Activated CD4-positive, alpha-beta memory T cell treated with anti-CD3 and anti-CD28 coated beads, Interleukin-2, amount 10 ng/mL, durations not matched to agents 7 days and 5 days (primary cell): ENCODE results near the gene ZNF688. TPM values are rescaled to one million over a fixed set of nuclear protein-coding genes. Genes with fewer than 3 reads are reported as not detected.

Experiments used
- CTCF ChIA-PET: fragments of 350-600 bp; sonication (Branson Sonifier 250); formaldehyde crosslinking; loops from one replicate; lab custom pipeline; 2021; ENCODE audit warnings: antibody characterized with exemption, inconsistent platforms; lab: Charles Lee
- POLR2A ChIA-PET: fragments of 350-600 bp; sonication (Branson Sonifier 250); formaldehyde crosslinking; loops from one replicate; lab custom pipeline; 2021; ENCODE audit warnings: antibody characterized with exemption; lab: Charles Lee
- DNase-seq: peaks from one replicate; pipeline ENCODE4 v3.0.0-alpha.2; 2020
- H3K27ac Mint-ChIP-seq: one replicate; pipeline ENCODE4 v1.8.0; 2021; ENCODE audit warnings: mild to moderate bottlenecking, mixed read lengths
- H3K27me3 Mint-ChIP-seq: one replicate; pipeline ENCODE4 v1.8.0; 2021; ENCODE audit warnings: mixed read lengths
- H3K36me3 Mint-ChIP-seq: one replicate; pipeline ENCODE4 v1.8.0; 2021; ENCODE audit warnings: low read depth, mixed read lengths
- H3K4me1 Mint-ChIP-seq: one replicate; pipeline ENCODE4 v1.8.0; 2021; ENCODE audit warnings: mixed read lengths
- H3K4me3 Mint-ChIP-seq: one replicate; pipeline ENCODE4 v1.8.0; 2021; ENCODE audit warnings: mild to moderate bottlenecking, mixed read lengths
- H3K9me3 Mint-ChIP-seq: one replicate; pipeline ENCODE4 v1.8.0; 2021; ENCODE audit warnings: mixed read lengths
- total RNA-seq, 2 experiments: library from RNA; stranded (reverse); gene quantifications; one replicate each; pipeline ENCODE4 v1.2.3, GENCODE V29; 2021

Gene ZNF688
- total RNA-seq, 2 experiments from 2014 or later: 19.2 to 22.8 TPM

DNA sequence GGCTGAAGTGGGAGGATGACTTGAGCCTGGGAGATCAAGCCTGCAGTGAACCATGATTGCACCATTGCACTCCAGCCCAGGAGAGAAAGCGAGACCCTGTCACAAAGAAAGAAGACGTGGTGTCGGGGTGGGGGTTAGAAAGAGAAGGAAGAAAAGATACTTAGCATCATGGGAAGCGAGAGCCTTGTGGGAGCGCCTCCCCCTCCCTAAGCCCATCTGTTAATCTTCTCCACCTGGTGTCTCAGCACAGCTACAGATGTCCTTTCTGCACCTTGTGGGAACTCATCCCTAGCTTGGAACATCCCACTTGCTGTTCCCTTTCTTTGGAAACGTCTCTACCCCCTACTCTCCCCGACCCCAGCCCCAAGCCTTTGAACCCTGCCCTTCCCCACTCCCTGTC is 6.0 kb downstream of the ZNF688 start:
- Mint-ChIP-seq H3K36me3 (peaks cover 4% of the 10 kb centered on the region), H3K27me3 (no peaks in the 10 kb centered on the region), H3K4me1 (peaks cover 47% of the 10 kb centered on the region), H3K27ac (no peak overlapping the region), H3K4me3 (no peak overlapping the region), H3K9me3 (no peaks in the 10 kb centered on the region)
- POLR2A ChIA-PET: interaction anchor here (0.7 to 5.8 kb wide), 6 partner anchors 9 to 89 kb away, joined by 3 to 53 read pairs (median 5); partner anchors contain the start of genes ZNF747 and ZNF785
- CTCF ChIA-PET: interaction anchor here (0.8 to 1.7 kb wide), 4 partner anchors 8 to 43 kb away, joined by 3 to 6 read pairs (median 4); no protein-coding TSS in a partner anchor
- no peak for DNase-seq

DNA sequence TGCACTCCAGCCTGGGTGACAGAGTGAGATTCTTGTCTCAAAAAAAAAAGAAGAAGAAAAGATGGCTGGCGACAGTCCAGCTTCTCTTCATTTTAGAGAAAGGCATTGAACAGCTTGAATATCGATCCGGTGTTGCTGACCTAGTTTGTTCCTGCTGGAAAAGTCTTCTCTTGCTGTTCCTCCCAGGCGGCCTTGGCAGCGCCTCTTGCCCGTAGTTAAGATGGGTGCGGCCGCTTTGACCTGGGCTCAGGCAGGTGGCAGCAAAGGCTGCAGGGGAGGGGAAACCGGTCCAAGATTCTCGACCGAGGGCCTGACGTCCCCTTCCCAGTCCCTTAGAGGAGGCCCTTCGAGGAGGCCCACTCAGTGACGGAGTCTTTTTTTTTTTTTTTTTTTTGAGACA is 9.5 kb downstream of the ZNF688 start:
- Mint-ChIP-seq H3K9me3 (no peaks in the 10 kb centered on the region), H3K4me3 (peak overlapping the region; percentile 78), H3K4me1 (peaks cover 35% of the 10 kb centered on the region), H3K27me3 (no peaks in the 10 kb centered on the region), H3K36me3 (peaks cover 4% of the 10 kb centered on the region), H3K27ac (peak overlapping the region; percentile 85)
- CTCF ChIA-PET: interaction anchor here (0.7 to 2.3 kb wide), 4 partner anchors 9 to 132 kb away, joined by 3 to 9 read pairs (median 4); partner anchors contain the start of genes DCTPP1, ZNF688 and ZNF747
- POLR2A ChIA-PET: interaction anchor here (0.9 to 6.5 kb wide), 4 partner anchors 9 to 48 kb away, joined by 3 to 129 read pairs (median 5); partner anchors contain the start of genes ZNF688 and ZNF689
- DNase-seq: no peak

DNA sequence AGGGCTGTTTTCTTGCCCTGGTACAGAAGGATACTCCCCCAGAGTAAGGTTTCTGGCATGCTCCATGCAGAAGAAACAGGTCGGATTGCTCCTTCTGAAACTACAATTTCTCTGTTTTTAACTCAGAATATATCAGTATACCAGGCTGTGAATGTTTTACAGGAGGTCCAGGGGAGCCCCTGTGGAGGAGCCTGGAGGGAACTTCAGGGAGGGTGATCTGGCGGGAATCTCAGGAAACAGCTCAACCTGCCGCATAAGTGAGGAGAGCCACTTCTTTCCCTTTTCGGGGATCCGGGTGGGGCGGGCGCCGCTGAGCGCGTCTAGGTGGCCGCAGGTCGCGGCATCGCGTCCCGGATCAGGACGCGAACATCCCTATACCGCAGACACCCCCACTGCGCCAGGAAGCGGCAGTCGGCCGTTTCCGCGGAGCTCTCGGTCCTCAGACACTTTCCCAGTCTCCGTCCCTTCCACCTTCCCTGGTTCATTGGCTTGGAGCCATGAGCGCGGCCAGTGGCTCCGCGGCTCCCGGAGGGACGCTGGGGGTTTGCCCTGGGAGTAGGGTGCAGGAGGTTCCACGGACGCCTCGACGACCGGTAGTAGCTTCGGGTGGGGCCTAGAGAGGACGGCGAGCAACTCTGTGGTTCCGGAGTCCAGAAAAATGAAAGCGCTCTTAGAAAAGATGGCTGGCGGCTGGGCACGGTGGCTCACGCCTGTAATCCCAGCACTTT is 10.3 kb downstream of the ZNF688 start:
- peak overlapping the region; percentile 85 for H3K27ac Mint-ChIP-seq
- ChIA-PET CTCF (interaction anchor here (0.7 to 2.3 kb wide), 5 partner anchors 10 to 132 kb away, joined by 3 to 9 read pairs (median 4); partner anchors contain the start of genes DCTPP1, ZNF688 and ZNF747), POLR2A (interaction anchor here (0.9 to 6.5 kb wide), 6 partner anchors 8 to 49 kb away, joined by 3 to 129 read pairs (median 5); partner anchors contain the start of genes ZNF688, ZNF689 and ZNF747)
- peak overlapping the region; percentile 78 for H3K4me3 Mint-ChIP-seq
- H3K9me3 Mint-ChIP-seq: no peaks in the 10 kb centered on the region
- H3K4me1 Mint-ChIP-seq: peaks cover 30% of the 10 kb centered on the region
- H3K36me3 Mint-ChIP-seq: peaks cover 6% of the 10 kb centered on the region
- no peaks in the 10 kb centered on the region for H3K27me3 Mint-ChIP-seq
- peak; percentile 33 for DNase-seq

DNA sequence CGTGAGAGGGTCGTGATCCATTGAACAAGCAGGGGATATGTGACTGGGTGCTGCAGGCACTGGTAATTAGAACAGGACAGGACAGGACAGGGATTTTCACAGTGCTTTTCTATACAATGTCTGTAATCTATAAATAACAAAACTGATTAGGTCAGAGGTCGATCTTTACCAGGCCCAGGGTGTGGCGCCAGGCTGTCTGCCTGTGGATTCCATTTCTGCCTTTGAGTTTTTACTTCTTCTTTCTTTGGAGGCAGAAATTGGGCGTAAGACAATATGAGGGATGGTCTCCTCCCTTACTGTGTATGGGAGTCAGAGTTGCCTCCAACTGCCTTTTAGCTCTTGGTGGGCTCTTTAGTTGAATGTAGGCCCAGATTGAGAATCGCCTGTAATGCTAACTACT is 11.8 kb downstream of the ZNF688 start:
- POLR2A ChIA-PET: interaction anchor here (3.1 to 6.5 kb wide), 4 partner anchors 8 to 26 kb away, joined by 39 to 189 read pairs (median 85); partner anchors contain the start of genes ZNF688, ZNF747 and ZNF785
- CTCF ChIA-PET: interaction anchor here (2.3 to 4.0 kb wide), 2 partner anchors 24 kb away, joined by 9 to 90 read pairs; partner anchors contain the start of gene ZNF747
- peaks cover 37% of the 10 kb centered on the region for H3K4me1 Mint-ChIP-seq
- H3K9me3 Mint-ChIP-seq: no peaks in the 10 kb centered on the region
- no peak for DNase-seq
- peaks cover 15% of the 10 kb centered on the region for H3K36me3 Mint-ChIP-seq
- peak overlapping the region; percentile 22 for H3K4me3 Mint-ChIP-seq
- no peak overlapping the region for H3K27ac Mint-ChIP-seq
- H3K27me3 Mint-ChIP-seq: no peaks in the 10 kb centered on the region

DNA sequence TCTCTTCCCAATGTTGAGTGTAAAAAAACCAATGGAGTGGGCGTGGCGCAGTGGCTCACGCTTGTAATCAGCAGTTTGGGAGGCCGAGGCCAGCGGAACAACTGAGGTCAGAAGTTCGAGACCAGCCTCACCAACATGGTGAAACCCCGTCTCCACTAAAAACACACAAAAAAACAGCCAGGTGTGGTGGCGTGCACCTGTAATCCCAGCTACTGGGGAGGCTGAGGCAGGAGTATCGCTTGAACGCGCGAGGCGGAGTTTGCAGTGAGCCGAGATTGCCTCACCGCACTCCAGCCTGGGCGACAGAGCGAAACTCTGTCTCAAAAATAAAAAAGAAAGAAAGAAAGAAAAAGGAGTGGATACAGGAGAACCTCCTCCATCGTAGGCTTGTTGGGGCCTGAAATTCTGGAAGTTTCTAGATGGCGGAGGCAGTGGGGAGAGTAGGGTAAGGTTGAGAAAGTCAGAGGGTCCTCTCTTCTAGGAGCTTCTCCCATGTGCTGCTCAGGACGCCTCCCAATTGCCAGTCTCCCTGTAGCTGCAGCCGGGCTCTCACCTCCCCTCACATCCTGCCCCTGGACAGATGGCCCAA is 12.6 kb downstream of the ZNF688 start:
- Mint-ChIP-seq H3K27me3 (no peaks in the 10 kb centered on the region), H3K4me3 (peak overlapping the region; percentile 86), H3K4me1 (peaks cover 44% of the 10 kb centered on the region), H3K36me3 (peaks cover 23% of the 10 kb centered on the region), H3K9me3 (no peaks in the 10 kb centered on the region), H3K27ac (peak overlapping the region; percentile 90)
- no peak for DNase-seq
- ChIA-PET CTCF (interaction anchor here (0.8 to 4.0 kb wide), 14 partner anchors 9 to 224 kb away, joined by 3 to 90 read pairs (median 6); partner anchors contain the start of genes DCTPP1, ZNF688, ZNF747 and ZNF785), POLR2A (interaction anchor here (0.7 to 6.5 kb wide), 22 partner anchors 9 to 1696 kb away, joined by 3 to 189 read pairs (median 4); partner anchors contain the start of genes DCTPP1, PRR14, SEPTIN1 and ZNF688)

DNA sequence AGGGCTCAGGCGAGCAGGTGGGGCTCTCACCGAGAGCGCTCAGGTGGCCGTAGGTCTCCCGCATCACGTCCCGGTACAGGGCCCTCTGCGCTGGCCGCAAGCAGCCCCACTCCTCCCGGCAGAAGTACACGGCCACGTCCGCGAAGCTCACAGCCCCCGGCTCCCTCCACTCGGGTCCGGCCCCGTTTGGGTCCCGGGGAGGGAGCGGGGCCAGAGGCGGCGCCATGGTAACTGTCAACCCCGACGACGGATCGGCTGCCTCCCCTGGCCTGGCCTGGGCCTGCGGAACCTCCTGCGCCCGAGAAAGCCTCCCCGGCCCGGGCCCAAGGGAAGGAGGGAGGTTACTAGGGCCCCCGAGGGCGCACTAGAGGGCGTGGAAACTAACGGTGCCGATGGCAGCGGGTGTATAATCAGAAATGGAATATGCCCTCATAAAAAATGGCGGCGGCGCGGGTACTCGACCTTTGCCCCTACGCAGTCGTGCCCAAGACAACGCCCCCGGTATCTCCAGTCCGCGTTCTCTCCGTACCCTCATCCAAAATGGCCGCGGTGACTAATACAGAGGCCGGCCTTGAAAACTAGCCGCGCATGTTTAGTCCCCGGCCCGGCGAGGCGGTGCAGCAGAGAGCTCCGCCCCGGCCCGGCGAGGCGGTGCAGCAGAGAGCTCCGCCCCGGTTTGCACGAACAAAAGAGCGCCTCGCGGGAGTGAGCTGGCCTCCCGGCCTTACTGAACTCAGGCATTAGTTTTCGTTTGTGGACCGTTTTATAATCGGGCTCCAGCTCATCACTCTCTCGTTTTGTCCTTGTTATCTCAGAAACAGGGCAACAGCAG is 13.3 kb downstream of the ZNF688 start, which contains the start of gene ZNF764:
Gene ZNF764, minus strand, starts transcription at position 418 of the 832 bp plus-strand sequence. Its CDS starts 192 bp downstream, at position 226.
- Mint-ChIP-seq H3K4me1 (peaks cover 51% of the 10 kb centered on the region), H3K27ac (peak within 1 kb of the TSS; percentile 90), H3K9me3 (no peaks in the 10 kb centered on the region), H3K36me3 (peaks cover 30% of the 10 kb centered on the region), H3K27me3 (no peaks in the 10 kb centered on the region), H3K4me3 (peak within 1 kb of the TSS; percentile 86)
- ChIA-PET POLR2A (interaction anchor here (0.7 to 6.5 kb wide), 35 partner anchors 8 to 1696 kb away, joined by 3 to 189 read pairs (median 3); partner anchors contain the start of genes DCTPP1, PRR14, SEPTIN1 and ZNF688), CTCF (interaction anchor here (0.7 to 4.0 kb wide), 18 partner anchors 7 to 223 kb away, joined by 3 to 90 read pairs (median 6); partner anchors contain the start of genes DCTPP1, ZNF688, ZNF747 and ZNF785)
- peak; percentile 99 for DNase-seq

DNA sequence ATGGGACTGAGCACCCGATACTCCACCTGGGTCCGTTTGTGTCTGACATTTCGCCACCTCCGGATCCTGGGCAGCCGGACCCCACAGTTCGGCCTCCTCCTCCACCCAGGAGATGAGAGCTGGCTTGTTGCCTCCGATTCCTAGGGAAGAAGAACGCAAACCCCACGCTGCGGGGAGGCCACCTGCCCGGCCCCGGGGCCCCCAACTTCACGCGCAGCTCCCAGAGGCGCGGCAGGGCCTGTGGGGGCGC is 13.9 kb downstream of the ZNF688 start:
- Mint-ChIP-seq H3K36me3 (peaks cover 35% of the 10 kb centered on the region), H3K9me3 (no peaks in the 10 kb centered on the region), H3K4me1 (peaks cover 56% of the 10 kb centered on the region), H3K27ac (peak overlapping the region; percentile 90), H3K27me3 (no peaks in the 10 kb centered on the region), H3K4me3 (peak overlapping the region; percentile 86)
- ChIA-PET POLR2A (interaction anchor here (0.7 to 6.5 kb wide), 28 partner anchors 8 to 750 kb away, joined by 3 to 189 read pairs (median 4); partner anchors contain the start of genes DCTPP1, PRR14, ZNF688 and ZNF747), CTCF (interaction anchor here (0.7 to 4.0 kb wide), 15 partner anchors 8 to 139 kb away, joined by 3 to 90 read pairs (median 7); partner anchors contain the start of genes DCTPP1, PRR14, ZNF688 and ZNF747)
- no peak for DNase-seq

DNA sequence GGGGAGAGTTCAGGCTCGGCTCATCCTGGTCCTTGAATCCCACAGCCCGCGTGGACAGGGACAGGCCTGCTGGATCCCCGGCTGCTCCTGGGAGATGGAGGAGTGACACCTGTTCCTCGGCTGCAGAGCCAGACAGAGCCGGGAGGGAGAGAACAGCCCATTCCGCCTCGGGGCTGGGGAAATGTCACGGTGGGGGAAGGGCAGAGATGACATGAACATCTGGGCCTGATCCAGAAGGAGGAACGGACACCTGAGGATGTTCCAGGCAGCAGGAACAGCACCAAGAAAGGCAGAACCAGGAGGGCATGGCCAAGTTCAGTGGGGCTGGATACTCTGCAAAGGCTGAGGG is 15.4 kb downstream of the ZNF688 start:
- POLR2A ChIA-PET: interaction anchor here (2.5 to 4.2 kb wide), 3 partner anchors 10 to 29 kb away, joined by 7 to 189 read pairs (median 41); partner anchors contain the start of genes ZNF747 and ZNF785
- CTCF ChIA-PET: interaction anchor here (2.7 to 4.0 kb wide), 2 partner anchors 21 to 27 kb away, joined by 18 to 90 read pairs; partner anchors contain the start of gene ZNF747

DNA sequence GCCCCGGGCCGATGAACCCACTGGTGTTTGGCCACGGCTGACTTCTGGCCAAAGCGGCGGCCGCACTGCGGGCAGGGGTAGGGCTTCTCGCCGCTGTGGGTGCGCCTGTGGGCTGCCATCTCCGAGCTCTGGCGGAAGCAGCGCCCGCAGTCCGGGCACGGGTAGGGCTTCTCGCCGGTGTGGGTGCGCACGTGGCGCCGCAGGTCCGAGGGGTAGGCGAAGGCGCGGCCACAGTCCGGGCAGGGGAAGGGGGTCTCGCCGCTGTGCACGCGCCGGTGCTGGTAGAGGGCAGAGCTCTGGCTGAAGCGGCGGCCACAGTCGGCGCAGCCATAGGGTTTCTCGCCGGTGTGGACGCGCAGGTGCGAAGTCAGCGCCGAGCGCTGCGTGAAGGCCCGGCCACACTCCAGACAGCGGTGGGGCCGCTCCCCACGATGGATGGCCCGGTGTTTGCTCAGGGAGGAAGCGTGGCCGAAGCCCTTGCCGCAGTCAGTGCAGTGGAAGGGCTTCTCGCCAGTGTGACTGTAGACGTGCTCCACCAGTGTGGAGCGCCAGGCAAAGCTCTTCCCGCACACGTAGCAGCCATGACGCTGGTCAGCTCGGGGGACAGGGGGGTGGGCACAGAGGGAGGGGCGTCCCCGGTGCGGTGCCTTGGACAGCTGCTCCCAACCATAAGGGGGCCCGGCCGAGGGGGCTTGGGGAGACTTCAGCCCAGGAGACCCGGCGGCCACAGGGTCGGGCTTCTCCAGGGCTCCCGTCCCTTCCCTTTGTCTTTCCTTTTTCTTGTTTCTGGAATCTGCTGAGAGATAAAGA is 16.0 kb downstream of the ZNF688 start:
- Mint-ChIP-seq H3K36me3 (peaks cover 38% of the 10 kb centered on the region), H3K4me3 (peak overlapping the region; percentile 59), H3K9me3 (no peaks in the 10 kb centered on the region), H3K27ac (peak overlapping the region; percentile 40), H3K27me3 (no peaks in the 10 kb centered on the region), H3K4me1 (peaks cover 65% of the 10 kb centered on the region)
- ChIA-PET CTCF (interaction anchor here (1.2 to 4.0 kb wide), 2 partner anchors 20 to 21 kb away, joined by 6 to 90 read pairs; partner anchors contain the start of gene ZNF747), POLR2A (interaction anchor here (1.5 to 2.5 kb wide), 3 partner anchors 10 to 20 kb away, joined by 5 to 22 read pairs (median 7); partner anchors contain the start of genes ZNF688 and ZNF747)
- DNase-seq: no peak

More for the DNA sequence above, 15.4 kb downstream of the ZNF688 start:
- no peaks in the 10 kb centered on the region for H3K27me3 Mint-ChIP-seq
- no peaks in the 10 kb centered on the region for H3K9me3 Mint-ChIP-seq
- peaks cover 38% of the 10 kb centered on the region for H3K36me3 Mint-ChIP-seq
- H3K4me1 Mint-ChIP-seq: peaks cover 64% of the 10 kb centered on the region
- peak overlapping the region; percentile 40 for H3K27ac Mint-ChIP-seq
- no peak for DNase-seq
- peak overlapping the region; percentile 59 for H3K4me3 Mint-ChIP-seq

DNA sequence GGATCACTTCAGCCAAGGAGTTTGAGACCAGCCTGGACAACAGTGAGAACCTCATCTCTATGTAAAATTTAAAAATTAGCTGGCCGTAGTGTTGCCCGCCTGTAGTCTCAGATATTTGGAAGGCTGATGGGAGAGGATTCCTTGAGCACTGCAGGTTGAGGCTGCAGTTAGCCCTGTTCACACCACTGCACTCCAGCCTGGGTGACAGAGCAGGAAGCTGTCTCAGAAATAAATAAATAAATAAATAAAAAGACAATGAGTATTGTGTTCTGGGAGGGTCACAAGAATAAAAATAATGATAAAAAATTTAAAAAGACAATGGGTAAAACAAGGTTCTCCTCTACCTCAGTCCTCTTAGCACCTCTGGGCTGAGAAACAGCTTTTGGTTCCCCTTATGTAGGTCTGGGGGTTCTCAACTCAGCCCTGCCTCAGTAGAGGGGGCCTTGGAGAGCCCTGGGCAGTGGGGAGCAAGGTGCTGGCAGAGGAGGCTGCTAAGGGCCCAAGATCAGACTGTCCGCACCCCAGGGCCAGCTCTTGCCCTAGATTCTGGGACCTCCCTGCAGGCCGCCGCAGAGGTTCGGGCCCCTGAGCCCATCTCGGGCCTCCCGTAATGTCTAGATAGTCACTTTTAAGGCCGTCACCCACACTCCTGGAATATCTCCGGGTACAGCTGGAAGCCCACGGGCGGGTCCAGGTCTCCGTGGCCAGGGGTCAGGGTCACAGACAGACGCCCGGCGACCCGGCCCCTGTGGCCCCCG is 16.8 kb downstream of the ZNF688 start:
- peaks cover 65% of the 10 kb centered on the region for H3K4me1 Mint-ChIP-seq
- no peak for DNase-seq
- CTCF ChIA-PET: interaction anchor here (1.2 kb wide), 1 partner anchor 20 kb away, joined by 6 read pairs; the partner anchor contains the start of gene ZNF747
- H3K27me3 Mint-ChIP-seq: no peaks in the 10 kb centered on the region
- H3K27ac Mint-ChIP-seq: no peak overlapping the region
- no peak overlapping the region for H3K4me3 Mint-ChIP-seq
- no peaks in the 10 kb centered on the region for H3K9me3 Mint-ChIP-seq
- POLR2A ChIA-PET: interaction anchor here (0.8 to 2.5 kb wide), 5 partner anchors 16 to 30 kb away, joined by 3 to 22 read pairs (median 3); partner anchors contain the start of genes ZNF688 and ZNF747
- H3K36me3 Mint-ChIP-seq: peaks cover 38% of the 10 kb centered on the region
